LHCN-M2 (cell line): Measurements from ENCODE around the gene KLHL18. TPM values are rescaled to one million over a fixed set of nuclear protein-coding genes. Genes with fewer than 3 reads are reported as not detected.
"Not testable (repeated sequence)": the region's sequence is repeated elsewhere in the genome, so short reads cannot be mapped to it uniquely, and the experiment has no call there.

ENCODE experiments used
- DNase-seq: peaks from one replicate; pipeline ENCODE4 v3.0.0-alpha.2; 2012; ENCODE audit warnings: low read depth
- total RNA-seq: library from RNA; depleted of rRNA; stranded (reverse); fragments of >200 nt; gene quantifications from 2 replicates; pipeline ENCODE4 v1.2.3, GENCODE V29; 2014

Gene KLHL18
- total RNA-seq, 1 experiment from 2014 or later = 18.3 TPM

DNA sequence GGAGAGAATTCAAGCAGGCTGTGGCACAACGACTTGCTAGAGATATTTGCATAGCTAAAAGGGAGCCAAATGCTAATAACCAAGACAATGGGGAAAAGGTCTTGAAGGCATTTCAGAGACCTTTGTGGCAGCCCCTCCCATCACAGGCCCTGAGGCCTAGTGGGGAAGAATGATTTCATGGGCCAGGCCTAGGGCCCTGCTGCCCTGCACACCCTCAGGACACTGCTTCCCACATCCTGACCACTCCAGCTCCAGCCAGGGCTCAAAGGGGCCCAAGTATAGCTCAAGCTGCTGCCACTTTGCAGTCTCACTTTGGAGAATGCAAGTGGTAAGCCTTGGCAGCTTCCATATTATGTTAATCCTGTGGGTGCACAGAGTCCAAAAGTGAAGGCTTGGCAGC, 76.6 kb downstream of the KLHL18 start:
- no peak for DNase-seq

DNA sequence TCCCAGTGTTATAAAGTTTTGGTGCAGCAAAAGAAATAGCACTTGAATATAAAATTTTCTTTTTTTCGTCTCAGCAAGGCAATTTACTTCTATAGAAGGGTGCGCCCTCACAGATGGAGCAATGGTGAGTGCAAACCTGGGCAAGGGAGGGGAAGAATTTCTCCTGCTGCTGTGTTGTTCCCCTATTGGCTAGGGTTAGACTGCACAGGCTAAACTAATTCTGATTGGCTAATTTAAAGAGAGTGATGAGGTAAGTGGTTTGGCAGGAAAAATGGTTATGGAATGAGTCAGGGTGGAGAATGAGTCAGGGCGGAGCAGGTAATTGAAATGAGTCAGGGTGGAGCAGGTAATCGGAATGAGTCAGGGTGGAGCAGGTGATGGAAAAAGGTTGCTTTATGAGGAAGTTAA, 77.4 kb downstream of the KLHL18 start:
- not testable (repeated sequence) for DNase-seq

DNA sequence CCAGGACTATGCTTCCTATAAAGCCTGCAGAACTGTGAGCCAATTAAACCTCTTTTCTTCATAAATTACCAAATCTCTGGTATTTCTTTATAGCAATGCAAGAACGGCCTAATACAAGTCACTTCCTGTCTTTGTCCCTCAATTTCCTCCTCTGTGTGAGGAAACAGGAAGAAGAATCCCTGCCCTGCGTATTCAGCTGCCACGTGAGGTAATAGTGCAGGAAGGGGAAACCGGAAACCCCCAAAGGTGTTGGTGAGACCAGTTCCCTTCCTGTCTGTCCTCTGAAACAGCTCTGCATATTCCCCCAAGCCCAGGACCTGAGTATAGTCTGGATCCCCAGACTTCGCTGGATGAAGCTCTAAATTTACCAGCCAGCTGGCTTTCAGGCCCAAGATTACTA, 80.0 kb downstream of the KLHL18 start:
- no peak for DNase-seq

DNA sequence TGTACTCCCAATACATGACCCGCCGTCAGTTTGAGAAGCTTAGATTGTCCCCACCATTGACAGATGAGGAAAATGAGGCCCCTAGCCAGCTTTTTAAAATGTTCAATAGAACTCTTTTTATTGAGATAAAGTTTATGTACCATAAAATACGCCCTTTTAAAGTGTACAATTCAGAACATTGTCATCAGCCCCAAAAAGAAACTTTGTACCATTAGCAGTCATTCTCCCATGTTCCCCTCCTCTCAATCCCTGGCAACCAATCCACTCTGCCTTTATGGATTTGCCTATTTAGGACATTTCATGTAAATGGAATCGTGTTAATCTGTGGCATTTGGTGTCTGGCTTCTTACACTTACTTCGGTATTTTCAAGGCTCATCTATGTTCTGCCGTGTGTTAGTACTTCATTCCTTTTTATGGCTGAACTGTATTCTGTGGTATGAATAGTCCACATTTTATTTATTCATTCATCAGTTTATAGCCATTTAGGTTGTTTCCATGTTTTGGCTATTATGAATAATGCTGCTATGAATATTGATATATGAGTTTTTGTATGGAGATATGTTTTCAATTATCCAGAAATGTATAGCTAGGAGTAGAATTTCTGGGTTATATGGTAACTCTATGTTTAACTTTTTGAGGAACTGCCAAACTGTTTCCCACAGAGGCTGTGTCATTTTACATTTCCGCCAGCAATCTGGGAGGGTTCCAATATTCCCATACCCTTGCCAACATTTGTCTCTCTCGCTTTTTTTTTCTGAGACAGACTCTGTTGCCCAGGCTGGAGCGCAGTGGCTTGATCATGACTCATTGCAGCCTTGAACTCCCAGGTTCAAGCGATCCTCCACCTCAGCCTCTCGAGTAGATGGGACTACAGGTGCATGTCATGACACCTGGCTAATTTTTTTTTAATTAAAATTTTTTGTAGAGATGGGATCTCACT, 82.7 kb downstream of the KLHL18 start:
- peak; percentile 31 for DNase-seq

DNA sequence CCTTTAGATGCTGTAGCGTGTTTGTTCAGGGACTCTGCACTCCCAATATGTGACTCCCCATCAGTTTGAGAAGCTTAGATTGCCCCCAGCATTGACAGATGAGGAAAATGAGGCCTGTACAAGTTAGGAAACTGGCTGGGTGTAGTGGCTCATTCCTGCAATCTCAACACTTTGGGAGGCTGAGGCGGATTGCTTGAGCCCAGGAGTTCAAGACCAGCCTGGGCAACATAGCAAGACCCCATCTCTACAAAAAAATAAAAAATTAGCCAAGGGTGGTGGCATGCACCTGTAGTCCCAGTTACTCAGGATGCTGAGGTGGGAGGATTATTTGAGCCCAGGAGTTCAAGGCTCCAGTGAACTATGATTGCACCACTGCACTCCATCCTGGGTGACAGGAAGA, 84.1 kb downstream of the KLHL18 start:
- no peak for DNase-seq

DNA sequence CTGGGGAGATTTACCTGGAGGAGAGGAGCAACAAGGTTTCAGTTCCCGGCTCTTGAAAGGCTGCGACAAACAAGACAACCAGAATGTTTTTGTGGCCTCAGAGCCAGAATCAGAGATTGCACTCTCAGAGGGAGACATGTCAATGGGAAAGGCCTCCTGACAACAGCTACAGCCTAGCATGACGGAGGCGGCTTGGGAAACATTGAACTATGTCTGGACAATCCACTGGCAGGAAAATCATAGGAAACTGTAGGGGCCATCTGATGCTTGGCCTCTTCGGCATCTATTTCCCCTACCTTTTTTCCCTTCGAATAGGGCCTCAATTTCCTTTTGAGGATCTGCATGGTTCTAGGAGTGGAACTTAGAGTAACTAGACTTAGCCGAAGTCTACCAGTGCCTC, 84.9 kb downstream of the KLHL18 start:
- no peak for DNase-seq

DNA sequence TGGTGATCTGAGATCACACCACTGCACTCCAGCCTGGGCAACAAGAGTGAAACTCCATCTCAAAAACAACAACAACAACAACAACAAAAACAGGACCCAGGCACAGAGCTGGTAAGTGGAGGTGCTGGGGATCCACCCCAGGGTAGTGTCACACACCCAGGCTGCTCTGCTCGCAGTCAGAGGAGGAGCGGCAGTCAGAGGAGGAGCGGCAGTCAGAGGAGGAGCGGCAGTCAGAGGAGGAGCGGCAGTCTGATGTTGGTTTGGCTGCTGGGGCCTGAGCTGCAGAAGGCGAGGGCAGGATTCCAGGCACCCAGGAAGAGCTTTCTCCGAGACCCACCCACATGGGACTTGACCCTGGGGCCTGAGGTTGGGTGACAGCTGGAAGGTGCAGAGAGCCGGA, 87.3 kb downstream of the KLHL18 start:
- DNase-seq = not testable (repeated sequence)

DNA sequence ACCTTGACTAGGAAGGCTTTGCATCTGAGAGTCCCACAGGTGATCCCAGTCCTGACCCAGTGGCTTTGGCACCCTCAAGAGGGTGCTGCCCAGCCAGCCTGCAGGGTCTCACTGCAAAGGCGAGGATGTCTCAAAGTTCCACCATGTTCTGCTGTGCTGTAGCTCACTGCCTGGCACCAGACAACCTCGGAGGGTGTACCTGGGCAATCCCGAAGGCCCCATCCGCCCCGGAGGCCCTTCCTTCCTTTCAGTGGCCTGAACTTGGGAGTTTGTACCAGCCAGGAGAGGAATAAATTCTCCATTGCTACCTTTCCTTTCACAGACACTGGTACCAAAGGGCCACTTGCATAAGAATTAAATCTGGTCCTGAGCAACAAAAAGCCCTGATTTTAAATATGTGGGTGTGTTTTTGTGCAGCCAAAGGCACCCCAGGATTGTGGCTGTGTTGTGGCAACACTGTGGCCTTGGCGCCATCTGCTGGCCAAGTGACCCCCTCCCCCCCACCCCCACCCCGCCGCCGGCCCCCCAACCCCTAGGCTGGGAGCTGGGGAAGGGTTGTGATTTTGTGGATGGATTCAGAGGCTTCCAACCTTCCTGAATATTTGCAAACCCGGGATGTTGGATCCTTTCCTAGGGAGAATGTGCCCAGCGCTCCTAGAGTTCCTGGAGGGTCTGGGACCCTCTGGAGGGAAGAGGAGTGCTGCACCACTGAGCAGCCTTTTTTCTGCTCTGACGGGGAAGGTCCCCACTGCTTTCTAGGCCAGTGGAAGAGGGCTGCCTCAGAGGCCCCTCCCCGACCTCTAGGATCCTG, 88.3 kb downstream of the KLHL18 start:
- no peak for DNase-seq

DNA sequence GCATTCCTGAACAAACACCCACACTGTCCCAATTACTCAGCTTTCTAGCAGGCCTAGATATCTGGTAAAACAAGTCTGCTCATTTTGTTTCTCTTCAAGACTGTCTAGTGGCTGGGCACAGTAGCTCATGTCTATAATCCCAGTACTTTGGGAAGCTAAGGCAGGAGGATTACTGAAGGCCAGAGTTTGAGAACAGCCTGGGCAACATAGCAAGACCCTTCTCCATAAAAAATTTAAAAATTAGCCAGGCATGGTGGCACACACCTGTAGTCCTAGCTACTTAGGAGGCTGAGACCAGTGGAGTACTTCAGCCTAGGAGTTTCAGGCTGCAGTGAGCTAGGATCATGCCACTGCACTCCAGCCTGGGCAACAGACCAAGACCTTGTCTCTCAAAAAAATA, 91.8 kb downstream of the KLHL18 start:
- DNase-seq = no peak

DNA sequence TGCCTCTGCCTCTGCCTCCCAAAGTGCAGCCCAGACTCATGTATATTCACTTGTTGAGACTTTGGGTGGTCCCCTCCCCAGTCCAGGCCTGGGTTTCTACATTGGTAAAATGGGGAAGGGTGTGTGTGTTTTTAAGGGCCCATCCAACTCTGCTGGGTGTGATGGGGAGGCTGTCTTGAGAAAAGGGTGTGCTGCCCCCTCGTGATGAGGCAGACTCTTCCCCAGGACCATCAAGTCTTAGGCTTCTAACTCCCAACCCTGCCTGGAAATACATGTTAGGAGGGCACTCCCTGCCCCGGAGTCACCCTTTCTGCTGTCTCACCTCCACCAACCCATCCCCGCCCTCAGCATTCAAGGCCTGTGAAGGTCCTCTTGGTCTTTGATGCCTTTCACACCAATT, 93.6 kb downstream of the KLHL18 start:
- no peak for DNase-seq

DNA sequence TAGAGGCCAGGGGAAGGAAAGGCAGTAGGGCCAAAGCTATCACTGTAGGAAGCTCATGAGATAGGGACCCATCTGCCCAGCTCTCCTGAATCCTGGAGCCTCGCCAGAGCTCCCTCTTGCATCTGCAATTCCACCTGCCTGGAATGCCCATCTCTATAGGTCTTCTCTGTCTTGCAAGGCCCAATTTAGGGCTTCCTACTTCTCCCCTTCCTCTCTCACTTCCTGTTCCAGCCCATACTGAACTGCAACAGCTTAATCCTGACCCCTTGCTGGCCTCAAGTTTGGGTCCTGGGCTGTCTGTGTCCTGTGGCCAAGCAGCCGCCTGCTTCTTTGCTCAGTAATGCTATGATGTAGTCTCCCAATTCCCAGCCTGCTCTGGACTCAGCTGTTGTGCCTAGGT, 94.4 kb downstream of the KLHL18 start:
- no peak for DNase-seq

DNA sequence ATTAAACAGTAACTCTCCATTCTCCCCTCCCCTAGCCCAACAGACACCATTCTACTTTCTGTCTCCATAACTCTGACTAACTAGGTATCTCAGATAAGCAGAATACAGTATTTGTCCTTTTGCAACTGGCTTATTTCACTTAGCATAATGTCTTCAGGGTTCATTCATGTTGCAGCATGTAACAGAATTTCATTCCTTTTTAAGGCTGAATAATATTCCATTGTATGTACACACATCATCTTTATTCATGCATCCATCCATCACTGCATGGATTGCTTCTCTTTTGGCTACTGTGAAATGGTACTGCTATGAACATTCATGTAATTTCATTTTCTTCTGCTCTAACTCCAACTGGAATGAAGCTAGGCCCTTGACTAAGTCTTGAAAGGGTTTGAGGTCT, 96.1 kb downstream of the KLHL18 start:
- no peak for DNase-seq

DNA sequence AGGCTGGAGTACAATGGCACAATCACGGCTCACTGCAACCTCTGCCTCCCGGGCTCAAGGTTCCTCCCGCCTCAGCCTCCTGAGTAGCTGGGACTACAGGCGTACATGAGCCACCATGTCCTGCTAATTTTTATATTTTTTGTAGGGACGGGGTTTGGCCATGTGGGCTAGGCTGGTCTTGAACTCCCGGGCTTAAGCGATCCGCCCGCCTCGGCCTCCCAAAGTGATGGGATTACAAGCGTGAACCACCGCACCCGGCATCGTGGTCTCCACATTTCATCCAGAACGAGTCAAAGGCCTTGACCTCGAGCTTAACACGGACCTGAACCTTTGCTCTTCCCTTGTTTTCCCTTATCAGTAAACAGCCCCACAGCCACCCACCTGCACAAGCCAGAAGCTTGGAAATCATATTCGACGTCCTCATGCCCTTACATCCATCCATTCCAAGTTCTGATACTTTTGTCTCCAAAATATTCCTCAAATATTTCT, 96.7 kb downstream of the KLHL18 start:
- no peak for DNase-seq

DNA sequence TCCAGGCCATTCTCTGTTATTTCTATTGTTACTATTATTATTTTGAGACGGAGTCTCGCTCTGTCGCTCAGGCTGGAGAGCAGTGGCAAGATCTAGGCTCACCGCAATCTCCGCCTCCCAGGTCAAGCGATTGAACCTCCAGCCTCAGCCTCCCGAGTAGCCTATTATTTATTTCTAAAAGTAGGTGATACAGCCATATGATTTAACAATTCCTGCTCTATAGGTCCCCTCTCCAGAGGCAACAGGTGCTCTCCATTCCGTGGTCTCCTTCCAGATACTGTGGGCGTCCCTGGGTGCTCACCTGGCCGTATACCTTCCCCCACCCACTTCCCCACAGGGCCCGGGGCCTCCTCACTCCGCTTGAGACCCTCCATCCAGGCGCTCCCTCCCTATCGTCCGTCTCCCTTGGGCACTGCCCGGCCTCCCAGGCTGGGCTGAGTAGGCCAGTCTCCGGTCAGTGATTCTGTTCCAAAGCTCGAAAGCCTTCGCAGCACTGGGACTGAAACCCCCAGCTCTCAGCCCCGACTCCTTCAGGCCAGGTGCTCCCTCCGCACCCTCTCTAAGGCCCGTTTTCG, 97.4 kb downstream of the KLHL18 start:
- no peak for DNase-seq

DNA sequence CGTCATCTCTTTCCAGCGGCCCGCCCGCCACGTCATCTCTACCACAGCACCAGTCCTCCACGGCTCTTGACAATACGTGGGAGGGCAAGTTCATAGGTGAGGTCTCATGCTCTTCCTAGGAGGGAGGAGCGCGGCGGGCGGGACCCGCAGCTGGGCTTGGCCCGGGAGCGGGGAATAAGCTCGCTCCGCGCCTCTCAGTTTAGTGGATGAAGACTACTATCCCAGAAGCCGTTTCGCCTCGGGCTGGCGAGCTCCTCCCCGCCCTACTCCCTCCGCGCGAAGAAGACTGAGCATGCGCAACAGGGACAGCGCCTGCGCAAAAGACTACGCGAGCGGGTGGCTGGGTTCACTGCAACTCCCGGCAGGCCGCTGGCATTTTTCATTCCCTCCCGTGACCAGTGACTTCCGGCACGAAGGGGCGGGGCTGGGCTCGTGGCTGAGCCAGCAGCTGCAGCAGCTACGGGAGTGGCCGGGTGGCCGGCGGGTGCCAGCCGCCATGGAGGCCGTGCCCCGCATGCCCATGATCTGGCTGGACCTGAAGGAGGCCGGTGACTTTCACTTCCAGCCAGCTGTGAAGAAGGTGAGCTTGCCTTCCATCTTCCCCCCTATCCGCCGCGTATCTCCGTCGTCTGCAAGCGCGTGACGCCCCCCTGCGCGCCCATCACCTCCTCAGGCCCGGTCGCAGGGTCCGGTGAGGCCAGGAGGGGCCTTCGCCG, 98.0 kb downstream of the KLHL18 start, which contains the start of gene PTPN23:
Gene PTPN23, plus strand, starts transcription at position 421 of the 716 bp plus-strand sequence. Its CDS starts 76 bp downstream, at position 497.
- peak; percentile 98 for DNase-seq

DNA sequence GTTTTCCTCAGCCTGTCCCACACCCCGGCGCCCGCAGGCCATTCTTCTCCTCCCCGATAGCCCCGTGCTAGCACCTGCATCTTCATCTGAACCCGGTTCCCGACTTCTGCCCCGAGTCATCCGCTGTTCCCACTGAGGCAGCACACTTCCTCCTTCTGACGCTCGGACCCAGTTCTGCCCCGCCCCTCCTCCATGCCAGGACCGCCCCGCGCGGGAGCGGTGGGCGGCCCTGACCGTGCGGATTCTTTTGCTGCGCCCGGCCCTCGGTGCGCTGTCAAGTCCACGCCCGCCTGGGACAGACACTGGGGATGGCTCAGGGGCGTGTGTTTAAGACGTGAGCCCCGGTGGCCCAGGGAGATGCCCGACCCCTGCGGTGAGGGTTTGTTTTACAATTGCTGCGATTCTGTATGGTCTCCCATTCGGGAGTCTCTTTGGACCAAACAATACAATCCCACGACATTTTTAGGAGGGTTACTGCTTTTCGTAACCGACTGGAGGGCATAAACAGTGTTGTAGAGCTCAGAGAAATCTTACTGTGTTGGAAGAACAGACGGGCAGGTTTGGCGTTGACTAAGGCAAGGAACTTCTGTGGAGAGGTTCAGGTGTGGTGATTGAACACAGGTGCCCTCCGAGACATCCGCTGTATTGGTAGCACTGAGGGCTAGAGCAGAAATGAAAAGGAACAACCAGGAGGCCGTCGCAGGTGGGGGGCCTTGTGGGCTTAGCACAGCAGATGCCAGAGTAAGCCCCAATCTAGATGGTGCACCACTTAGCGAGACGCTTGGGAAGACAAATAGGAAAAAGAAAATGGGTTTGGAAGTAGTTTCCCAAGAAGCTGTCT, 98.8 kb downstream of the KLHL18 start:
- peak; percentile 84 for DNase-seq

DNA sequence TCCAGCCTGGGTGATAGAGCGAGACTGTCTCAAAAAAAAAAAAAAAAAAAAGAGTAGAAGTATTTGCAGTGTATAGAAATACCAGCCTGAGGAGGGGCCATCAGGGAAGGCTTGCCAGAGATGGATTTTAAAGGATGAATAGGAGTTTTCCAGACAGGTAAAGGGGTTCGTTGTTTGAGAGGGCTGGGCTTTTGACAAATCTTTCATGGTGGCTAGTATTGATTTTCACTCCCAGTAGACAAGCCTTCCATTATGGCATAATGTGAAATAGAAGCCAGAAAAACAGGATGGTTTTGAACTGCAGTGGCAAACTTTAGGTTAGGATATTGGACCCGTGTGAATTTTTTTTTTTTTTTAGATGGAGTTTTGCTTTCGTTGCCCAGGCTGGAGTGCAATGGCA, 101.7 kb downstream of the KLHL18 start:
- DNase-seq = no peak

DNA sequence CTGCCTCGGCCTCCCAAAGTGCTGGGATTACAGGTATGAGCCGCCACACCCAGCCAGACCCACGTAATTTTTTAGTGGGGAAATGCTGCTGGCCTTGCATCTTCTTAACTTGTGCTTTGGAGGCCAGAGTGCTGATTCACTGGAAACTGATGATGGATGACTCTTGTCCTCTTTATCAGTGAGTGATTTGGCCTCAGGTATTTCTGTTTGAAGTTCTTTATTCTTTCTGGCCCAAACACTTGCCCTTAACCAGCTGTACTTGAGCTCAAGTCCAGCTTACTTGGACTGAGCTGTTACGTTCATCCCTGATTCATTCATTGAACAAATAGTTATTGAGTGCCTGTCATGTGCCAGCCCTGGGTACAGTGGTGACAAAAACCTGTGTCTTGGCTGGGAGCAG, 102.3 kb downstream of the KLHL18 start:
- DNase-seq = no peak

DNA sequence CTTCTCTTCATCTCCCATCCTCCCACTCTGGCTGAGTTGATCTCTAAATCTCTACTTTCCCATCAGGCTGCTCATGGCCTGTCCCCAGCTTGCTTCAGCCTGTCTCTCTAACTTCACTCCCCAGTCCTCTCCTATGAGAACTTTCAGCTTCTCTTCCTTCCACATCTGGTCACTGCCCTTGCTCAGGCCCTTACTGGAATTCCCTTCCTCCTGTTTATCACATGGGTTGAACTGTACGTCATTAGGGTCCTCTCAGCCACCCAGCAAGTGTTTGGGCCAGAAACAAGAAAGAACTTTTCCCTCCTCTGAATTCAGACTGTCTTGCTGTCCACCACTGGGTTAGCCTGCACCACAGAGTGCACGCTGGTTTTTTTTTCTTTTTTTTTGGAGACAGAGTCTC, 103.1 kb downstream of the KLHL18 start:
- no peak for DNase-seq

DNA sequence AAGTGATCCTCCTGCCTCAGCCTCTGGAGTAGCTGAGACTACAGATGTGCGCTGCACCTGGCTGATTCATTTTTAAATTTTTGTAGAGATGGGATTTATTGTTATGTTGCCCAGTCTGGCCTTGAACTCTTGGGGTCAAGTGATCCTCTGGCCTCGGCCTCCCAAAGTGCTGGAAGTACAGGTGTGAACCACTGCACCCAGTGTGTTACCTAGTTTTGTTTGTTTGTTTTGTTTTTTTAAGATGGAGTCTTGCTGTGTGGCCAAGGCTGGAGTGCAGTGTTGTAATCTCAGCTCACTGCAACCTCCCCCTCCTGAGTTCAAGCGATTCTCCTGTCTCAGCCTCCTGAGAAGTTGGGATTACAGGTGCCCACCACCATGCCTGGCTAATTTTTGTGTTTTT, 110.2 kb downstream of the KLHL18 start:
- DNase-seq = no peak
